ENCODE data around the gene NBEAL2.

Gene NBEAL2

DNA sequence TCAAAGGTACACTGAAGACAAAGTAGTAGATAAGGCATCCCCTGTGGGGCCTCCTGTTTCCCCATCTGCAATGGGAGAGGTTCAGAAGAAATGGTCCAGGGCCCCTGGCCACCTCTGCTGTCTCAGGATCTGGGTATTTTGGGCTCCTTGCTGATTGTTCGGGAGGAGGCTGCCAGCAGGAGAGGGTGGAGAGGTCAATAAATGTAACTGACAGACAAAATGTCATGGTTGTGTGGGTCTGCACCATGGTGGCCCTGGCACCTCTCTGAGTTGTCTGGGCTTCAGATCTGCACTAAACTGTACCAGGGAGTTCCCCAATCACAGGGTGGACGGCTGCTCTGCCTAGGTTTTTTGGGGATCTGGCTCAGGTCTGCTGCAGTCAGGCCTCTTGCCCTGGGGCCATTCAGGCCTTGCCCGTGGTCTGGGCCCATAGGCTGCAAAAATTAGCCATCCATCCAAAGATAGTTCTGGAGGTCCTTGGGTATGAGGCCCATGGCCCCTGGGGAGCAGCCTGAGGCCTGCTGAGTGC, 7.4 kb downstream of the NBEAL2 start:
- no peak for DNase-seq

GRCh38 chr3:46987319-46987742, 7.9 kb downstream of the NBEAL2 start:
- no peak for DNase-seq

DNA sequence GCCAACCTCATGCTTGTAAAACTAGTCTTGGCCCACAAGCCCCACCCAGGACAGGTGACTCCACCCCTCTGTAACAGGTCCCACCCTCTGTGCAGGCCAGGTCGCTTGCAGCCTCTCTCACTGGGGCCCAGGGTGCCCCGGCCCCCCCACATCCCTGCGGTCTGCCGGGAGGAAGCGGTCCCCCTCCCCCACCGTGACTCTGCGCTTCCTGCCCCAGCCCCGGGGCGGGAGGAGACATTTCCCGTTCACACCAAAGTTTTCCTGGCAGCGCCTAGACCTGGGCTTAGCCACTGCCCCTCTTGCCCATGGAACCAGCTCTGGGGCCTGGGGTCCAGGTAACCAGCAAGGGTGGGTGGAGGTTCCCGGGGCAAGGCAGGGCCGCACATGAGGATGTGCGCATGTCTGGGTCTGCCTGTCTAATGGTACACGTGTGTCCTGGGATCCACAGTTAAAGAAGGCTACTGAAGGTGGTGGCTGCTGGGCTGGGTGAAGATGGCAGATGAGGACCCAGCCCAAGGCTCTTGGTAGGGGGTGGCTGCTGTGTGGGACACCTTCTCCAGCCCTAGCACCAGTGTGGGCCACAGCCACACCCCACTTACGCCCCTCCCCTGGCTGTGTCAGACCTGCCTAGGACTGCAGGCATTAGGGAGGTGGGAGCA, 8.4 kb downstream of the NBEAL2 start:
- DNase-seq, result peak; percentile 82

GRCh38 chr3:46988616-46989015, 9.2 kb downstream of the NBEAL2 start:
- no peak for DNase-seq

DNA sequence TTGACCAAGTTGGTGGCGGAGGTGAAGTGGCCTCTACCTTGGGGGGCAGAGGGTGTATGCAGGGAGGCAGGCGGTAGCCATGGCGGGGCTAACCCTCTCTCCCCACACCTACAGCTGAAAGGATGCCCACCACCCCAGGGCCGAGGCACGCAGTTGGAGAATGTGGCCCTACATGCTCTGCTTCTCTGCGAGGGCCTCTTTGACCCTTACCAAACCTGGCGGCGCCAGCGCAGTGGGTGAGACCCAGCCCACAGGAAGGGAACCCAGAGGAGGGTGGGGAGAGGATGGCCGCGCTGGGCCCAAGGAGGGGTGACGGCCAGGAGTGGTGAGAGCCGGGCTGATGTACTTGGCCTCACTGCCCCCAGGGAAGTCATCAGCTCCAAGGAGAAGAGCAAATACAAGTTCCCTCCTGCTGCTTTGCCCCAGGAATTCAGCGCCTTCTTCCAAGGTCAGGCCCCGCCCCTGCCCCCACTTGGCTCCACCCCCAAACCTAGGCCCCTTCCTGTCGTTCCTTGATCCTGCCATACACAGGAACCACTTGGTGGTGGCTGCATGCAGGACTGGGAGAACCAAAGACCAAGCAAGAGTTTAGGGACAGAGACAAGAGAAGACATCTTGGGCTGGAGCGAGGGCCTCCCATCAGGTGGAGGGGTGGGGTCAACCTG, 9.8 kb downstream of the NBEAL2 start:
- DNase-seq, result no peak

DNA sequence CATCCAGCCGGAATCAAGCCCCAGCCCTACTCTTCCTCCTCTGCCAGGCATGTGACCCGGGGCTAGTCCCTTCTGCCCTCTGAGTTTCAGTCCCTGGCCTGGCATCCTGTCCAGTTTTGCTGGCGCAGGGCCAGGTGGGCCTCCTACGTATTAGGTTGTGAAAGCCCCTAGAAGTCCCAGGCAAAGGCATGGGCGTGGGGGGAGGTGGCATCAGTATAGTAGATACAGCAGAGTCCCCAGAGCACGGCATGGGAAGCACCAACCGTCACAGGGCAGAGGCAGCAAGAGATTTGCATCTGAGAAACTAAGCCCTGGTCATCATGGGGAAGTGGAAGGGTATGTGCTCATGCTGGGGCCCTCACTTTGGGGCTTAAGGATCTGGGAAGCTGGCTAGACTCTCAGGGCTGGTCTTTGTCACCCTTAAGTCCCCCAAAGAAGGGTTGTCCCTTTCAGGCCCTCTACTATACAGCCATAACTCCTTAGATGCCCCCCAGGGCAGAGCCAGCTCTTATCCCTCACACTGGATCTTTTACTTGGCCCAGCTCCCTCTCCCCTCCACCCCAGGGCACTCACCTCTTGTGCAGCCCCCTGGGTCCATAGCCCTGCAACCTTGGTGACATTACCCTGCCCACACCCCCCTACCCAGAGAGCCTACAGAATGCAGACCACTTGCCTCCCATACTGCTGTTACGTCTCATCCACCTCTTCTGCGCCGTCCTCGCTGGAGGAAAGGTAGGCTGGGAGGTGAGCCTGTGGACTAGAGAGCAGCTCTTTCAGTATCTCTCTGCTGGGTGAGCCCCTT, 11.3 kb downstream of the NBEAL2 start:
- DNase-seq, result no peak

DNA sequence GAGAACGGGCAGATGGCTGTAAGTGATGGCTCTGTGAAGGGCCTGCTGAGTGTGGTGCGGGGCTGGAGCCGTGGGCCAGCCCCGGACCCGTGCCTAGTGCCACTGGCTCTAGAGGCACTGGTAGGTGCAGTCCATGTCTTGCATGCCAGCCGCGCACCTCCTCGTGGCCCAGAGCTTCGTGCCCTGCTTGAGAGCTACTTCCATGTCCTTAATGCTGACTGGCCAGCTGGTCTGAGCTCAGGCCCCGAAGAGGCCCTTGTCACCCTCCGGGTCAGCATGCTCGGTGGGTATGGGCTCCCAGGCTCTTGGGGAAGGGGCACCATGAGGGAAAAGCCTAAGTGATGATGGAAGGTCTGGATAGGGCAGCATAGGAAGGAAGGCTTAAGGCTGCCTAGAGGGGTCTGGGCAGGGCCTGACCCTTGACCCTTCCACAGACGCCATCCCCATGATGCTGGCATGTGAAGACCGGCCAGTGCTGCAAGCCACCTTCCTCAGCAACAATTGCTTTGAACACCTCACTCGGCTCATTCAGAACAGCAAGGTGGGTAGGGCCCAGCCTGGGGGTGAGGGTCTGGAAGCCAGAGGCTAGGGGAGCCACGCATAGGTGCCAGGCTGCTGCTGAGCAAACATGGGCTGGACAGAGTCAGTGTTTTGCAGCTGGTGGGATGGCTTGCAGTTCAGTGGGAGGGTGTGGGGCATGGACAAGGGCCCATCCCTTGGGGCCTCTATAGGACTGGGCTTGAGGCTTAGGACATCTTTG, 12.1 kb downstream of the NBEAL2 start:
- DNase-seq, result no peak

- DNase-seq, result no peak
Observed at GRCh38 chr3:46992231-46992630, 12.8 kb downstream of the NBEAL2 start.

GRCh38 chr3:46993292-46993691, 13.8 kb downstream of the NBEAL2 start:
- DNase-seq, result no peak

- no peak for DNase-seq
Observed at GRCh38 chr3:46993986-46994385, 14.5 kb downstream of the NBEAL2 start.

DNA sequence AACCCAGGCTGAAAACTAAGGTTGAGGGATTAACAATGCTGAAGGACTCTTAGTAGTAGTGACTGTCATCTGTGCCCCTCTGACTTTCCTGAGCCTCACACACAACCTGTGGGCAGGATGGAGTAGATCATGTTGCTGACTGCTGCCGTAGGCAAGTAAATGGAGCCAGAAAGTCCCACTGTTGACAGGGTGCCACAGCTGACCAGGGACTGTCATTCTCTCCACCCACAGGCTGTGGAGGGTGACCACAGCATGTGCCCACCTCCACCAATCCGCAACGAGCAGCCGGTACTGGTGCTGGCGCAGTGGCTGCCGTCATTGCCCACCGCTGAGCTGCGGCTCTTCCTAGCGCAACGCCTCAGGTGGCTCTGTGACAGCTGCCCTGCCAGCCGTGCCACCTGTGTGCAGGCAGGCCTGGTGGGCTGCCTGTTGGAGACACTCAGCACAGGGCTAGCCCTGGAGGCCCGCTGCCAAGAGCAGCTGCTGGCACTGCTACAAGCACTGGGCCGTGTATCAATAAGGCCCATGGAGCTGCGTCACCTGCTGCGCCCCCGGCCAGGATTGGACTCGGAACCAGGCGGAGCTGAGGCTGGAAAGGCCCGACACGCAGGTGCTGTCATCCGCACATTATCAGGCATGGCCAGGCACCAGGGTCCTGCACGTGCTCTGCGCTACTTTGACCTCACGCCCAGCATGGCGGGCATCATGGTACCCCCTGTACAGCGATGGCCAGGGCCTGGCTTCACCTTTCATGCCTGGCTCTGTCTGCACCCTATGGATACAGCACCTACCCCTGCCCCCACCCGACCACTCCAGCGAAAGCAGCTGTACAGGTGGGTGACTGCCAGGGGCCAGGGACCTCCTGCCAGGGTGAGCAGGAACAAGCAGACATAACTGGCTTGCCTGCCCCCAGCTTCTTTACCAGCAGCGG, 15.6 kb downstream of the NBEAL2 start:
- no peak for DNase-seq

DNA sequence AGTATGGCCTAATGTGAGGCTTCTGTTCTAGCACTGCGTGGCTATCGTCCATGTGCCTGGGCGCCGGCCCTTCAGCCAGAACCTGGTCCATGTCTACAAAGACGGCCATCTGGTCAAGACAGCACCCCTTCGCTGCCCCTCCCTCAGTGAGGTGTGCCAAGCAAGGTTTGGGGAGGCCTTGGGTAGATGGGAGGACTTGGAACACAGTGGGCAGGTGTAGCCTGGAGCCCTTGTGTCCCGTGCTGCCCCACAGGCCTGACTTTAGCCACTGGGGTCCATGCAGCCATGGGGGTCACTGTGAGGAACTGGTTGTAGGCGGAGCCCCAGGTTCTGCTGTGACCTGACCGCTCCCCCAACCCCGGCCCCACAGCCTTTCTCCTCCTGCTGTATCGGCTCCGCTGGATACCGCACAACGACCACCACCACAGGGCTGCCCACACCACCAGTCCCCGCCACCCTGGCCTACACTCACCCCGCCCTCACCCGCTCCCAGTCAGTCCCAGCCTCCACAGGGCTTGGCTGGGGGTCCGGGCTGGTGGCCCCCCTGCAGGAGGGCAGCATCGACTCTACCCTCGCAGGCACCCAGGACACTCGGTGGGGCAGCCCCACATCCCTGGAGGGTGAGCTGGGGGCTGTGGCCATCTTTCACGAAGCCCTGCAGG, 16.6 kb downstream of the NBEAL2 start:
- DNase-seq, result no peak

GRCh38 chr3:46996689-46997452, 17.4 kb downstream of the NBEAL2 start:
- no peak for DNase-seq

DNA sequence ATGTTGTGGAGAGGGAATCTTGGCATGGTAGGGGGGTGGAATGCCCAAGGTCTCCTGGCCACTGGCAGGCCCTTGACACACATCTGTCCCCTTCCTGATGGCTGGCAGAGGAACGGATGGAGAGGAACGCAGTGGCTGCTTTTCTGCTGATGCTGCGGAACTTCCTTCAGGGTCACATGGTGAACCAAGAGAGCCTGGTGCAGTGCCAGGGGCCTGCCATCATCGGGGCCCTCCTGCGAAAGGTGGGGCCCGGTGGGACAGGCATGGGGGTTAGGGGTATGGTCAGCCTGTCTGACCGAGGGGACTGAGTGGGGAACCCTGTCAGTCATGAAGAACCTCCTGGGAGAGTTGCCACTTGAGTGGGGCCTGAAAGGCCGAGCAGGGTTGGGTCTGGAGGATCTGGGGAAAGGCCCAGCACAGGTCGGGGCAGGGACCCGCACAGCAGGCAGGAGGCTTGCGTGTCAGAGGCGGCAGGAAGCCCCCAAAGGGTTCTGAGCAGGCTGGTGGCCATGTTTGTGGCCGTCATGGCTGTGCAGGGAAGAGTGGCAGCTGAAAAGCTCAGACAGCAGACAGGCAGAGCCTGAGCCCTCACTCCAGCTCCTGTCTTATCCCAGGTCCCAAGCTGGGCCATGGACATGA, 18.1 kb downstream of the NBEAL2 start:
- no peak for DNase-seq

DNA sequence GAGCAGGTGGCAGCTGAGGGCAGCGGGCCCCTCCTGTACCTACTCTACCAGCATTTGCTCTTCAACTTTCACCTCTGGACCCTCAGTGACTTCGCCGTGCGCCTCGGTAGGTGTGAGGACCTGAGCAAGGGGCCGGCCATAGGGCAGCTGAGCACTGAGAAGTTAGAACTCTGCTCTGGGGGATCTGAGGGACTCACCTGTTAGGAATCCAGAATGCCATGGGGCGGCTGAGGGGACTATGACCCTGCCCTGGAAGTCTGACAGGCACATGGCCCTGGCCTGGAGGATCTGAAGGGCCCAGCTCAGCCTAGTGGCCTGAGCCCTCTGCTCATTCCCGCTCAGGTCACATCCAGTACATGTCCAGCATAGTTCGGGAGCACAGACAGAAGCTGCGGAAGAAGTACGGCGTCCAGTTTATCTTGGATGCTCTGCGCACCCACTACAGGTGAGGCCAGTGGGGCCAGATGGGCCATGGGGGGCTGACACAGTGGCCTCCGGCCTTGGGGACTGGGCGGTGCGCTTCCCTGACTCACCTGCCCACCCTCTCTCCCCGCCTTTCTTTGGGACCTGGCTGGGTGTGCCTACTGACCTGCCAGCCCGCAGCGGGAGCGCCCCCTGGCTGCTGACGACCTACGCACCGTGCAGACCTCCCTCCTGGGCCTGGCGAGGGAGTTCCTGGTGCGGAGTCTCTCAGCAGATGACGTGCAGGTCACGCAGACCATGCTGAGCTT, 18.8 kb downstream of the NBEAL2 start:
- DNase-seq, result peak; percentile 92

- DNase-seq, result no peak
Observed at GRCh38 chr3:46998852-46999515, 19.5 kb downstream of the NBEAL2 start.

GRCh38 chr3:46999516-47000197, 20.2 kb downstream of the NBEAL2 start:
- DNase-seq, result no peak
